ENCODE results near the gene PAK1. TPM values are rescaled to one million over a fixed set of nuclear protein-coding genes. Genes with fewer than 3 reads are reported as not detected.

PAK1 gene
- total and polyA plus RNA-seq, 2 experiments from 2014 or later, result 18.4 to 33.1 TPM

DNA sequence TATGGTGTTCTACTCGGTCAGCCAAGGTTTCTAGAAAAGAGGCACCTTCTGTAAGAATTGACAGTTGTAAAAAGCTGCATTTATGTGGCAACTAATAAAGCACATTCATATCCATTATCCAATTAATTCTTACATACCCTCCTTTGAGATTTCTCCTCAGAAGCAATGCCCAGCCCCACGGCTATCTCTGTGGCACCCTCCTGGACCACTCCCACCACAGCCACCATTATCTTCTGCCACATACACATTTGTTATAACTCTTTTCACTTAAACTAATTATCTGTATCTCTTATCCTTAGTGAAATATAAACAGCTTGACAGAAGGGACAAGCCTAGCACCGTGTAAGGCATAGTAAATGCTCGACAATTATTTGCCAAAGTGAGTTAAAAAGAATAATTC, 48.5 kb downstream of the PAK1 start:
- Histone ChIP-seq H3K4me3 (no peak overlapping the region), H3K9me3 (ENCODE audit: low read depth) (no peaks in the 10 kb centered on the region), H3K4me1 (ENCODE audit: low read depth) (no peaks in the 10 kb centered on the region), H3K36me3 (no peaks in the 10 kb centered on the region), H3K27me3 (no peaks in the 10 kb centered on the region), H3K27ac (no peak overlapping the region)
- DNase-seq (ENCODE audit: low read depth in 1 of 2, low spot score in 1 of 2), result no peak
- TF ChIP-seq, protein P1, sequence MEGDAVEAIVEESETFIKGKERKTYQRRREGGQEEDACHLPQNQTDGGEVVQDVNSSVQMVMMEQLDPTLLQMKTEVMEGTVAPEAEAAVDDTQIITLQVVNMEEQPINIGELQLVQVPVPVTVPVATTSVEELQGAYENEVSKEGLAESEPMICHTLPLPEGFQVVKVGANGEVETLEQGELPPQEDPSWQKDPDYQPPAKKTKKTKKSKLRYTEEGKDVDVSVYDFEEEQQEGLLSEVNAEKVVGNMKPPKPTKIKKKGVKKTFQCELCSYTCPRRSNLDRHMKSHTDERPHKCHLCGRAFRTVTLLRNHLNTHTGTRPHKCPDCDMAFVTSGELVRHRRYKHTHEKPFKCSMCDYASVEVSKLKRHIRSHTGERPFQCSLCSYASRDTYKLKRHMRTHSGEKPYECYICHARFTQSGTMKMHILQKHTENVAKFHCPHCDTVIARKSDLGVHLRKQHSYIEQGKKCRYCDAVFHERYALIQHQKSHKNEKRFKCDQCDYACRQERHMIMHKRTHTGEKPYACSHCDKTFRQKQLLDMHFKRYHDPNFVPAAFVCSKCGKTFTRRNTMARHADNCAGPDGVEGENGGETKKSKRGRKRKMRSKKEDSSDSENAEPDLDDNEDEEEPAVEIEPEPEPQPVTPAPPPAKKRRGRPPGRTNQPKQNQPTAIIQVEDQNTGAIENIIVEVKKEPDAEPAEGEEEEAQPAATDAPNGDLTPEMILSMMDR (IDR thresholded peaks at IDR 0.05; ENCODE audit: low read depth, low read length), result no peak

DNA sequence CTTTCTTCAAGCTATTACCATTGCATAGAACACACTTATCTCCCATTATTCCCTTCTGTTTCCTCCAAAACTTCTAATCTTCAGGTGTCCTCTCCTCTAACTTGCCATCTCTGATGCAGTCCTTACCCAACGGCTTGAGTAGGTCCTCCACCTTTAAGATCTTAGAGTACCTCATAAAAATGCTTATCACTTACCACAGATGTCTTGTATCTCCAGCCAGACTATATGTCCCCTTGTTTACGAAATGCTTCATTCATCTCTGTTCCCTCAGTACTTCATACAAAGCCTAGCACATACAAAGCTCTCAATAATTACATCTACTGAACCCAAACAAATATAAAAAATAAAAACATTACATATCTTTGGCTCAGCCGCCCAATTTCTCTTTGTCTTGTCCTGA, 49.2 kb downstream of the PAK1 start:
- Histone ChIP-seq H3K36me3 (no peaks in the 10 kb centered on the region), H3K4me1 (ENCODE audit: low read depth) (no peaks in the 10 kb centered on the region), H3K9me3 (ENCODE audit: low read depth) (no peaks in the 10 kb centered on the region), H3K4me3 (no peak overlapping the region), H3K27me3 (no peaks in the 10 kb centered on the region), H3K27ac (no peak overlapping the region)
- TF ChIP-seq, protein P1 (IDR thresholded peaks at IDR 0.05; ENCODE audit: low read depth, low read length), result no peak
- no peak for DNase-seq (ENCODE audit: low read depth in 1 of 2, low spot score in 1 of 2)

DNA sequence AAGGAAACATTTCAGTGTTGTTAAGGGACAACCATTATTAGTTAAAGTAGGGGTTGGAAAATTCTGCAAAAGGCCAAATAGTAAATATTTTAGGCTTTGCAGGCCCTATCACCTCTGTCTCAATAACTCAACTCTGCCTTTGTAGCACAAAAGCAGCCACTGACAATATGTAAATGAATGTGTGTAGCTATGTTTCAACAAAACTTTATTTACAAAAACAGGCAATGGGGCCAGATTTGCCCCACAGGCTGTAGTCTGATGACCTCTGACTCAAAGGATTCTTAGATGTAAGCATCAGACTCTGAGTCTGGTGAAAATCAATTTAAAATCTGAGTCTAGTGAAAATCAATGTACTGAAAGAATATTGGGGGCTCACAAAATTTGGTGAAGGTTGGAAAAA, 50.3 kb downstream of the PAK1 start:
- H3K4me1 ChIP-seq (ENCODE audit: low read depth), result no peaks in the 10 kb centered on the region
- no peaks in the 10 kb centered on the region for H3K9me3 ChIP-seq (ENCODE audit: low read depth)
- no peak for DNase-seq (ENCODE audit: low read depth in 1 of 2, low spot score in 1 of 2)
- H3K4me3 ChIP-seq, result no peak overlapping the region
- TF ChIP-seq, protein P1 (IDR thresholded peaks at IDR 0.05; ENCODE audit: low read depth, low read length), result no peak
- no peaks in the 10 kb centered on the region for H3K27me3 ChIP-seq
- no peak overlapping the region for H3K27ac ChIP-seq
- no peaks in the 10 kb centered on the region for H3K36me3 ChIP-seq

DNA sequence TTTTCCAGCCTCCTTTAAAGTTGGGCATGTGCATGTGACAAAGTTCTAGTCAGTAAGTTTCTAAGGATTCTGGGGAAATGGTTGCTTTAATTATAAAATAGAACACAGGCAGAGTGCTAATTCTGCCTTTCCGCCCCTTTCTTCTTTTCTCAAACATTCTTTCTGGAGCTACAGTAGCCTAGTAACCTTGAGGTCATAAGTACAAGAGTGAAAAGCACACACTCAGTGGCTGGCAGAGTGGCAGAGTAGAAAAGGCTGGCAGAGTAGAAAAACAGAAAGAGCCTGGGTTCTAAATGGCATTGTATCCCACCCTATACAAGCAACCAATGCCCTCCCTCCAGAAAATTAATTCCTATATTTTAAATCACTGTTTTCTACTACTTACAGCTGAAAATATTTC, 51.2 kb downstream of the PAK1 start:
- Histone ChIP-seq H3K9me3 (ENCODE audit: low read depth) (no peaks in the 10 kb centered on the region), H3K27me3 (no peaks in the 10 kb centered on the region), H3K4me3 (no peak overlapping the region), H3K4me1 (ENCODE audit: low read depth) (no peaks in the 10 kb centered on the region), H3K36me3 (no peaks in the 10 kb centered on the region), H3K27ac (no peak overlapping the region)
- TF ChIP-seq, protein P1 (IDR thresholded peaks at IDR 0.05; ENCODE audit: low read depth, low read length), result no peak
- DNase-seq (ENCODE audit: low read depth in 1 of 2, low spot score in 1 of 2), result no peak

DNA sequence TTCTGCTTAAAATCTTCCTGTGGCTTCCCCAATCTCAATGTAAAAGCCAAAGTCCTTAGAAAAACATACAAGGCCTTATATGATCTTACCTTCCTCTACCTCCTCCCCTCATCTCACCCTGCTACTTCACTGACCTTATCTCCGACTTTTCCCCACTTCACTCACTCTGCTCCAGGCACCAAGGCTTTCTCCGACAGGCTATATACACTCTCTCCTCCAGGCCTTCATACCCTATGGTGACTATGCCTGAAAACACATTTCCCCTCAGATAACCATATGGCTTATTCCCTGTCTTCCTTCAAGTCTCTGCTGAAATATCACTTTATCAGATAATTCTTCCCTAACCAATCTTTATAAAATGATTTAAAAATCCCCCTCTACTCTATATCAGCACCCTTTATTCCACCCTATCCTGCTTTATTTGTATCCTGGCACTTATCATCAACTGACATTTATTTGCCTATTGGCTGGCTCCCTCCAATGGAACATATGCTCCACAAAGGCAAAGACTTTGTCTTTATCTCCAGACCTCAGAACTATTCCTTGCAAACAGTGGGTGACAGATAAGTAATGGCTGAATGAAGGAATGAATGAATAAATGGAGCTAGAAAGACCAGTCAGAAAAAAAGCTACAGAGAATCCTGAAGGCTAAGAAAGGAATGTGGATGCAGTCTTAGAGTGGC, 52.7 kb downstream of the PAK1 start:
- Histone ChIP-seq H3K4me1 (ENCODE audit: low read depth) (no peaks in the 10 kb centered on the region), H3K4me3 (no peak overlapping the region), H3K27me3 (no peaks in the 10 kb centered on the region), H3K27ac (no peak overlapping the region), H3K36me3 (no peaks in the 10 kb centered on the region), H3K9me3 (ENCODE audit: low read depth) (no peaks in the 10 kb centered on the region)
- TF ChIP-seq, protein P1 (IDR thresholded peaks at IDR 0.05; ENCODE audit: low read depth, low read length), result no peak
- no peak for DNase-seq (ENCODE audit: low read depth in 1 of 2, low spot score in 1 of 2)

Data from cardiac muscle cell (in vitro differentiated cells and primary cell).